IMR-90 (cell line): ENCODE results near the gene IRAK3.

ENCODE experiments used
- BHLHE40 ChIP-seq: fragments of 150-350 bp; IDR thresholded peaks from 2 replicates; pipeline ENCODE4 v1.6.1; 2016; ENCODE audit warnings: mild to moderate bottlenecking, low read depth, low read length
- CHD1 ChIP-seq: IDR thresholded peaks from 2 replicates; pipeline ENCODE4 v1.6.1; 2012; ENCODE audit warnings: low read depth, low read length, improper control_type of control experiment
- CTCF ChIP-seq: conservative IDR thresholded peaks from 2 replicates; pipeline ENCODE4 v1.5.1; 2012; ENCODE audit warnings: mild to moderate bottlenecking, low read depth, low read length, improper control_type of control experiment
- ELK1 ChIP-seq: fragments of 150-350 bp; IDR thresholded peaks from 2 replicates; pipeline ENCODE4 v1.6.1; 2016; ENCODE audit warnings: low read depth, mild to moderate bottlenecking, low read length, moderate library complexity, borderline replicate concordance
- MAFK ChIP-seq: IDR thresholded peaks from 2 replicates; pipeline ENCODE4 v1.6.1; 2012; ENCODE audit warnings: low read depth, low read length, improper control_type of control experiment
- MAZ ChIP-seq: IDR thresholded peaks from 2 replicates; pipeline ENCODE4 v1.6.1; 2012; ENCODE audit warnings: low read depth, mild to moderate bottlenecking, low read length, improper control_type of control experiment, moderate library complexity, borderline replicate concordance
- POLR2A ChIP-seq: IDR thresholded peaks from 2 replicates; pipeline ENCODE4 v1.6.1; 2012; ENCODE audit warnings: mild to moderate bottlenecking, low read depth, low read length
- RAD21 ChIP-seq: IDR thresholded peaks from 2 replicates; pipeline ENCODE4 v1.6.1; 2012; ENCODE audit warnings: low read length, improper control_type of control experiment
- RCOR1 ChIP-seq: IDR thresholded peaks from 2 replicates; pipeline ENCODE4 v1.6.1; 2012; ENCODE audit warnings: mild to moderate bottlenecking, low read length, improper control_type of control experiment; ENCODE audit not compliant: insufficient replicate concordance
- RFX5 ChIP-seq: IDR thresholded peaks from 2 replicates; pipeline ENCODE4 v1.8.0; 2012; ENCODE audit warnings: low read depth, mild to moderate bottlenecking, low read length, moderate library complexity
- USF2 ChIP-seq: fragments of 150-350 bp; IDR thresholded peaks from 2 replicates; pipeline ENCODE4 v1.6.1; 2017; ENCODE audit warnings: mild to moderate bottlenecking, antibody characterized with exemption, low read length, low read depth

GRCh38 chr12:66275040-66275439 is 86.0 kb downstream of the IRAK3 start:
- TF ChIP-seq CTCF (no peak), POLR2A (no peak), RCOR1 (no peak), CHD1 (no peak), ELK1 (no peak), RFX5 (no peak), RAD21 (no peak), BHLHE40 (no peak), MAFK (no peak), USF2 (no peak), MAZ (no peak)
